Measurements from ENCODE around the gene LRRD1. TPM values are rescaled to one million over a fixed set of nuclear protein-coding genes. Genes with fewer than 3 reads are reported as not detected.
"Not testable (repeated sequence)": the region's sequence is repeated elsewhere in the genome, so short reads cannot be mapped to it uniquely, and the experiment has no call there.

The LRRD1 gene
- total RNA-seq, 2 donors from 2014 or later = not detected

DNA sequence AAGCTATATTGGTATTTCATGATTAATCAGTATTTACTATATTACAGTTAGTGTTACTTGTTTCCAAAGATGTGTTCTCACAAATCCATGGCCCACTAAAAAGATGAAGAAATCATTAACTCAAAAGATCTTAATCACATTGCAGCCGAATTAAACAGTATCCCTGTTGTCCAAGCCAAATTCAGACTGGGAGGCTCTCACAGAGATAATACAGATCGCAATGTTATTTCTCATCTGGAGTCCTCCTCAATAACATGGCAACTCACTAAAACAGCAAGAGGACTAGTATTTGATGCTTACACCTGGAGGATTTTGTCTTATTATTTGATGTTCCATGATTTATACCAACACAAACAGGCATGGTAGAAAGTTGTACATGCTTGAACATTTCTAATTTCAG, 68.1 kb downstream of the LRRD1 start:
- no peak for DNase-seq
- H3K4me1 Mint-ChIP-seq = no peaks in the 10 kb centered on the region
- 96 to 100% methylated on average over 1 to 2 of the region's 2 CpGs for WGBS, 2 experiments (ENCODE audit: insufficient coverage in 1 of 2, insufficient read length in 1 of 2)
- no peak overlapping the region for H3K4me3 Mint-ChIP-seq
- no peaks in the 10 kb centered on the region for H3K9me3 Mint-ChIP-seq
- Histone ChIP-seq H3K27me3 (ENCODE audit: control insufficient read depth, insufficient read depth, low read length, poor library complexity, severe bottlenecking) (no peaks in the 10 kb centered on the region), H3K27ac (ENCODE audit: low read depth, low read length) (no peak overlapping the region), H3K4me3 (ENCODE audit: low read length) (no peak overlapping the region), H3K9me3 (ENCODE audit: control insufficient read depth, low read length) (no peaks in the 10 kb centered on the region), H3K36me3 (ENCODE audit: control insufficient read depth, insufficient read depth, low read length) (peaks cover 85% of the 10 kb centered on the region), H3K9ac (ENCODE audit: extremely low read depth, low read length, poor library complexity, severe bottlenecking) (no peak overlapping the region), H3K4me1 (ENCODE audit: control insufficient read depth, insufficient read depth, low read length) (no peaks in the 10 kb centered on the region)
- H3K27ac Mint-ChIP-seq = no peak overlapping the region
- H3K27me3 Mint-ChIP-seq (ENCODE audit: insufficient read depth) = no peaks in the 10 kb centered on the region
- H3K36me3 Mint-ChIP-seq (ENCODE audit: low read depth) = peaks cover 62% of the 10 kb centered on the region
- TF ChIP-seq, protein P1, sequence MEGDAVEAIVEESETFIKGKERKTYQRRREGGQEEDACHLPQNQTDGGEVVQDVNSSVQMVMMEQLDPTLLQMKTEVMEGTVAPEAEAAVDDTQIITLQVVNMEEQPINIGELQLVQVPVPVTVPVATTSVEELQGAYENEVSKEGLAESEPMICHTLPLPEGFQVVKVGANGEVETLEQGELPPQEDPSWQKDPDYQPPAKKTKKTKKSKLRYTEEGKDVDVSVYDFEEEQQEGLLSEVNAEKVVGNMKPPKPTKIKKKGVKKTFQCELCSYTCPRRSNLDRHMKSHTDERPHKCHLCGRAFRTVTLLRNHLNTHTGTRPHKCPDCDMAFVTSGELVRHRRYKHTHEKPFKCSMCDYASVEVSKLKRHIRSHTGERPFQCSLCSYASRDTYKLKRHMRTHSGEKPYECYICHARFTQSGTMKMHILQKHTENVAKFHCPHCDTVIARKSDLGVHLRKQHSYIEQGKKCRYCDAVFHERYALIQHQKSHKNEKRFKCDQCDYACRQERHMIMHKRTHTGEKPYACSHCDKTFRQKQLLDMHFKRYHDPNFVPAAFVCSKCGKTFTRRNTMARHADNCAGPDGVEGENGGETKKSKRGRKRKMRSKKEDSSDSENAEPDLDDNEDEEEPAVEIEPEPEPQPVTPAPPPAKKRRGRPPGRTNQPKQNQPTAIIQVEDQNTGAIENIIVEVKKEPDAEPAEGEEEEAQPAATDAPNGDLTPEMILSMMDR (conservative IDR thresholded peaks at IDR 0.05) = no peak

DNA sequence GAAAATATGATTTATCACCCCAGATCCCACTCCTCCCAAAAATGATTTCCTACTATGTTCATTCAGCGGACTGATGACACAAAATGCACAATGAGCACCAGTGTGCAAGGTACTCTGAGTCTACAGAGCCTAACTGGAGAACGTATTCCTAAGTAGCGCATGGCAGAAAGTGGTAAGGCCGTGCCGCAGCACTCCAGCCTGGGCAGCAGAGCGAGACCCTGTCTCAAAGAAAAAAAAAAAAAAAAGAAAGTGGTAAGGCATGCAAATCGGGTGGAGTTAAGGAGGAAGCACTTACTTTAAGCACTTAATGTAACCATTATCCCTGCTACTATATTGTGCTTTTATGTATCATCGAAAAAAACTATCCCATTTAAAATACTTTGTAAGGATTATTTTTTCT, 70.1 kb downstream of the LRRD1 start:
- WGBS, 2 experiments (ENCODE audit: insufficient coverage in 1 of 2, insufficient read length in 1 of 2) = 96 to 98% methylated on average over 6 of the region's 8 CpGs
- no peaks in the 10 kb centered on the region for H3K4me1 ChIP-seq (ENCODE audit: control insufficient read depth, insufficient read depth, low read length)
- peaks cover 82% of the 10 kb centered on the region for H3K36me3 ChIP-seq (ENCODE audit: control insufficient read depth, insufficient read depth, low read length)
- no peak overlapping the region for H3K27ac Mint-ChIP-seq
- peaks cover 67% of the 10 kb centered on the region for H3K36me3 Mint-ChIP-seq (ENCODE audit: low read depth)
- H3K9me3 Mint-ChIP-seq = no peaks in the 10 kb centered on the region
- no peaks in the 10 kb centered on the region for H3K4me1 Mint-ChIP-seq
- no peaks in the 10 kb centered on the region for H3K9me3 ChIP-seq (ENCODE audit: control insufficient read depth, low read length)
- no peak overlapping the region for H3K9ac ChIP-seq (ENCODE audit: extremely low read depth, low read length, poor library complexity, severe bottlenecking)
- no peaks in the 10 kb centered on the region for H3K27me3 ChIP-seq (ENCODE audit: control insufficient read depth, insufficient read depth, low read length, poor library complexity, severe bottlenecking)
- H3K27ac ChIP-seq (ENCODE audit: low read depth, low read length) = no peak overlapping the region
- H3K4me3 Mint-ChIP-seq = no peak overlapping the region
- H3K27me3 Mint-ChIP-seq (ENCODE audit: insufficient read depth) = no peaks in the 10 kb centered on the region
- DNase-seq = no peak
- H3K4me3 ChIP-seq (ENCODE audit: low read length) = no peak overlapping the region
- TF ChIP-seq, protein P1 (conservative IDR thresholded peaks at IDR 0.05) = no peak

GRCh38 chr7:92102862-92103261, 76.1 kb downstream of the LRRD1 start:
- 92 to 93% methylated on average over 2 to 5 of the region's 5 CpGs for WGBS, 2 experiments (ENCODE audit: insufficient coverage in 1 of 2, insufficient read length in 1 of 2)
- H3K36me3 Mint-ChIP-seq (ENCODE audit: low read depth) = peaks cover 72% of the 10 kb centered on the region

DNA sequence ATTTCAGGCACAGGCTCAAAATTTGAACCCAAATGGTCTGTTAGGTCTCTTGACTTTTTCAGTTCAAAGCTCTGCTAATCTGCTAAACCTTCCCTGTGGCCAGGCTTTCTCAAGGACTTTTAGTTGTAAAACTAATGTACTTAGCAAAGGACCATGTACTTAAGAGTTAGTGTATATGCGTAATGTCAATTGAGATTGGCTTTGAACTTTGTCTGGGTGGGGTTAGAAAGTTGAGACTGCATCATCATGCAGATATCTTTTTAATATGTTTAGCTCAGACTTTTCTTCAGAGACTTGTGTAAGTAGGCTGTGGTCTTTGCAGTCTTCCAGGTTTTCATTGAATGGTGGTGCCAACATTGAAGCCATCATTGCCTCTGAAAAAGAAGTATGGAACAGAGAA, 78.4 kb downstream of the LRRD1 start:
- Mint-ChIP-seq H3K4me1 (no peaks in the 10 kb centered on the region), H3K36me3 (ENCODE audit: low read depth) (peaks cover 70% of the 10 kb centered on the region), H3K27me3 (ENCODE audit: insufficient read depth) (no peaks in the 10 kb centered on the region), H3K4me3 (no peak overlapping the region), H3K9me3 (no peaks in the 10 kb centered on the region), H3K27ac (no peak overlapping the region)
- Histone ChIP-seq H3K27me3 (ENCODE audit: control insufficient read depth, insufficient read depth, low read length, poor library complexity, severe bottlenecking) (no peaks in the 10 kb centered on the region), H3K27ac (ENCODE audit: low read depth, low read length) (no peak overlapping the region), H3K9ac (ENCODE audit: extremely low read depth, low read length, poor library complexity, severe bottlenecking) (no peak overlapping the region), H3K4me3 (ENCODE audit: low read length) (no peak overlapping the region), H3K36me3 (ENCODE audit: control insufficient read depth, insufficient read depth, low read length) (peaks cover 86% of the 10 kb centered on the region), H3K4me1 (ENCODE audit: control insufficient read depth, insufficient read depth, low read length) (no peaks in the 10 kb centered on the region), H3K9me3 (ENCODE audit: control insufficient read depth, low read length) (no peaks in the 10 kb centered on the region)
- 96% methylated on average over 1 of the region's 1 CpG; no CpG with 5 or more reads in 1 of the 2 experiments for WGBS, 2 experiments (ENCODE audit: insufficient coverage in 1 of 2, insufficient read length in 1 of 2)
- DNase-seq = no peak
- TF ChIP-seq, protein P1 (conservative IDR thresholded peaks at IDR 0.05) = no peak

More at GRCh38 chr7:92102862-92103261, 76.1 kb downstream of the LRRD1 start:
- not testable (repeated sequence) for H3K4me1 Mint-ChIP-seq; H3K27ac Mint-ChIP-seq; H3K9me3 ChIP-seq (ENCODE audit: control insufficient read depth, low read length); H3K27ac ChIP-seq (ENCODE audit: low read depth, low read length); DNase-seq; H3K4me1 ChIP-seq (ENCODE audit: control insufficient read depth, insufficient read depth, low read length); H3K9me3 Mint-ChIP-seq; H3K9ac ChIP-seq (ENCODE audit: extremely low read depth, low read length, poor library complexity, severe bottlenecking); H3K4me3 Mint-ChIP-seq; H3K4me3 ChIP-seq (ENCODE audit: low read length); H3K27me3 Mint-ChIP-seq (ENCODE audit: insufficient read depth); H3K27me3 ChIP-seq (ENCODE audit: control insufficient read depth, insufficient read depth, low read length, poor library complexity, severe bottlenecking)
- H3K36me3 ChIP-seq (ENCODE audit: control insufficient read depth, insufficient read depth, low read length) = peaks cover 82% of the 10 kb centered on the region
